Measurements from ENCODE around the gene USP48. TPM values are rescaled to one million over a fixed set of nuclear protein-coding genes. Genes with fewer than 3 reads are reported as not detected.

Gene USP48, protein sequence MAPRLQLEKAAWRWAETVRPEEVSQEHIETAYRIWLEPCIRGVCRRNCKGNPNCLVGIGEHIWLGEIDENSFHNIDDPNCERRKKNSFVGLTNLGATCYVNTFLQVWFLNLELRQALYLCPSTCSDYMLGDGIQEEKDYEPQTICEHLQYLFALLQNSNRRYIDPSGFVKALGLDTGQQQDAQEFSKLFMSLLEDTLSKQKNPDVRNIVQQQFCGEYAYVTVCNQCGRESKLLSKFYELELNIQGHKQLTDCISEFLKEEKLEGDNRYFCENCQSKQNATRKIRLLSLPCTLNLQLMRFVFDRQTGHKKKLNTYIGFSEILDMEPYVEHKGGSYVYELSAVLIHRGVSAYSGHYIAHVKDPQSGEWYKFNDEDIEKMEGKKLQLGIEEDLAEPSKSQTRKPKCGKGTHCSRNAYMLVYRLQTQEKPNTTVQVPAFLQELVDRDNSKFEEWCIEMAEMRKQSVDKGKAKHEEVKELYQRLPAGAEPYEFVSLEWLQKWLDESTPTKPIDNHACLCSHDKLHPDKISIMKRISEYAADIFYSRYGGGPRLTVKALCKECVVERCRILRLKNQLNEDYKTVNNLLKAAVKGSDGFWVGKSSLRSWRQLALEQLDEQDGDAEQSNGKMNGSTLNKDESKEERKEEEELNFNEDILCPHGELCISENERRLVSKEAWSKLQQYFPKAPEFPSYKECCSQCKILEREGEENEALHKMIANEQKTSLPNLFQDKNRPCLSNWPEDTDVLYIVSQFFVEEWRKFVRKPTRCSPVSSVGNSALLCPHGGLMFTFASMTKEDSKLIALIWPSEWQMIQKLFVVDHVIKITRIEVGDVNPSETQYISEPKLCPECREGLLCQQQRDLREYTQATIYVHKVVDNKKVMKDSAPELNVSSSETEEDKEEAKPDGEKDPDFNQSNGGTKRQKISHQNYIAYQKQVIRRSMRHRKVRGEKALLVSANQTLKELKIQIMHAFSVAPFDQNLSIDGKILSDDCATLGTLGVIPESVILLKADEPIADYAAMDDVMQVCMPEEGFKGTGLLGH
- 64.1 and 66.4 TPM in 2 replicates for total RNA-seq

DNA sequence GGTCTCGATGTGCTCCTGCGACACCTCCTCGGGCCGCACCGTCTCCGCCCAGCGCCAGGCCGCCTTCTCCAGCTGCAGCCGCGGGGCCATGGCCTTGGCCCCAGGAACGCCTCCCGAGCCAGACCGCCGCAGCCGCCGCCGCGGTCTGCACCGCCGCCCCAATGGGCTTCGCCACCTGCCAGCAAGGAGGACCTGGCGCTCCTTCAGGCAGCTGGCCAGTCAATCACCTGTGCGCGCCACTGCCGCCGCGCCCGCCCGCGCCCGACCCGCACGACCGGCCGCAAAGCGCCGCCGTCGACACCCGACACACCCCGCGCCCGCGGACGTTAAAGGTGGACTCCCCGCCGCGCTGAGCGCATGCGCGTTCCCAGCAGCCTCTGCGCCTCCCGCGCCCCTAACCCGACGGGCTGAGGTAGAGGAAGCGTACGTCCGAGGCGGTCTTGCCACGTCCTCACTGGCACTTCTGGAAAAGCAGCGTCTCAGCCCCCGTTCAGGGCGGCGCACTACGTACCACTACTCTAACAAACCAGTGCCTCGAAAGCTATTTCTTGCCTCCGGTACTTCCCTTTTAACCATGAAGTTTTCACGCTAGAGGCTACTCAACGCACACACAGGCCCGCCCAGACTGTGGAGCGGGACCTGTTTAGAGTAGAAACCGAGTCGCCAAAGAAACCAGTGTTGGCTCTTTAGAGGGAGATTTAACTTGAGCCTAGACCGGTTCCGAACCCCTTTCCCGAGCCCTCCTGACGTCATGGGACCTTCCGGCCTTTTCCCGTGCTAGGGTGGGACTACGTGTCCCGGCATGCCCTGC lies at the start of gene USP48:
Gene USP48 (minus strand): TSS at position 282 of the 811 bp plus-strand sequence. CDS start 192 bp downstream, at position 90.

DNA sequence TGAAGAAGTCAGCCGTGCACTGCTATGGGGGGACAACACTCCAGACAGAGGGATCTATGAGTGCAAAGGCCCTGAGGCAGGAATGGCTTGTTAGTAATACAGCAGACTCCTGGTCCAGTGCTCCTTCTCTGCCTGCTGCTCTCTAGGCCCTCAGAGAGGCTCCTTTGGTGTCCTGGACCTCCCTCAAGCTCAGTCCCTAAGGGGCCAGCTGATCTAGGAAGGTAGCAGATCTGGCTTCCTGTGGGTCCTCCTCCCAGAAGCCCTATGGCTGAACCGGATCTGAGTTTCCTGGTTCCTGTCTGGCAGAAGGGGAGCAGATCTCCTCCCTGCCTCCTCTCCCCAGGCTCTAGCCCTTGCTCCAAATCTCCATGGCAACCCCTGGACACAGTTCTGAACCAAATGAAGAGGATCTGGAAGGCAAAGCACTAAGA lies 28.9 kb upstream of the USP48 start, which contains the start of gene LDLRAD2:
Gene LDLRAD2 (plus strand): TSS at position 391 of the 431 bp plus-strand sequence. CDS start 187 bp downstream, outside the sequence.

GRCh38 chr1:21669258-21670058 lies 113.5 kb downstream of the USP48 start, which contains the start of gene RAP1GAP:
Gene RAP1GAP (minus strand): TSS chr1:21669357. CDS start chr1:21620032, 49,325 bp downstream.

Other genes with a start within 250 kb of the USP48 start
- gene RAP1GAP, start 113.8 kb downstream of the USP48 start, total RNA-seq, result 0.32 and 0.65 TPM in 2 replicates
- gene LDLRAD2, start 29.1 kb upstream of the USP48 start, total RNA-seq, result 0.39 TPM in 1 of 2 replicates, not detected in the other
- 251 and 279 TPM in 2 replicates for gene HSPG2, start 154.2 kb upstream of the USP48 start, total RNA-seq
- gene CELA3B, start 193.9 kb upstream of the USP48 start, total RNA-seq, result not detected in 2 replicates
- gene CELA3A, start 218.5 kb upstream of the USP48 start, total RNA-seq, result not detected in 2 replicates

Measured in articular chondrocyte of knee joint (primary cell).